ENCODE results near the gene GREB1. TPM values are rescaled to one million over a fixed set of nuclear protein-coding genes. Genes with fewer than 3 reads are reported as not detected.

Gene GREB1
- total and polyA plus RNA-seq, 8 donors: 3.5 to 16.1 (median 5.9) TPM

GRCh38 chr2:11636593-11637295, 102.9 kb downstream of the GREB1 start:
- DNase-seq (no peak), FAIRE-seq (no peak), ATAC-seq (no peak)
- H3K36me3 ChIP-seq: no peaks in the 10 kb centered on the region
- TF ChIP-seq CTCF (IDR thresholded peaks at IDR 0.05): no peak
- H3K9me3 ChIP-seq: no peaks in the 10 kb centered on the region
- intact Hi-C loops (cut with DNase I): no loop called here
- H3K4me3 ChIP-seq: no peak overlapping the region
- no peak overlapping the region for H3K27ac ChIP-seq
- H3K27me3 ChIP-seq: no peaks in the 10 kb centered on the region
- no peaks in the 10 kb centered on the region for H3K4me1 ChIP-seq
- WGBS, 2 donors: 85 to 90% methylated on average over 11 of the region's 11 CpGs

GRCh38 chr2:11637546-11637945, 103.7 kb downstream of the GREB1 start:
- ATAC-seq: no peak
- no peak for TF ChIP-seq CTCF (IDR thresholded peaks at IDR 0.05)
- Histone ChIP-seq H3K27me3 (no peaks in the 10 kb centered on the region), H3K4me1 (no peaks in the 10 kb centered on the region), H3K36me3 (no peaks in the 10 kb centered on the region), H3K4me3 (no peak overlapping the region), H3K9me3 (no peaks in the 10 kb centered on the region), H3K27ac (no peak overlapping the region)
- intact Hi-C loops (cut with DNase I): no loop called here
- 86 to 92% methylated on average over 15 of the region's 15 CpGs for WGBS, 2 donors
- no peak for DNase-seq
- FAIRE-seq: no peak

- 79 to 91% methylated on average over 5 of the region's 5 CpGs for WGBS, 2 donors
- ATAC-seq (no peak), DNase-seq (no peak), FAIRE-seq (no peak)
- no peaks in the 10 kb centered on the region for H3K9me3 ChIP-seq
- no peaks in the 10 kb centered on the region for H3K4me1 ChIP-seq
- no peak overlapping the region for H3K27ac ChIP-seq
- TF ChIP-seq CTCF (IDR thresholded peaks at IDR 0.05): no peak
- intact Hi-C loops (cut with DNase I): no loop called here
- no peaks in the 10 kb centered on the region for H3K27me3 ChIP-seq
- no peak overlapping the region for H3K4me3 ChIP-seq
- no peaks in the 10 kb centered on the region for H3K36me3 ChIP-seq
Observed at GRCh38 chr2:11639503-11639902, 105.7 kb downstream of the GREB1 start.

- Histone ChIP-seq H3K9me3 (no peaks in the 10 kb centered on the region), H3K4me3 (no peak overlapping the region), H3K36me3 (no peaks in the 10 kb centered on the region), H3K27ac (no peak overlapping the region), H3K4me1 (no peaks in the 10 kb centered on the region), H3K27me3 (no peaks in the 10 kb centered on the region)
- 93 to 96% methylated on average over 27 of the region's 27 CpGs for WGBS, 2 donors
- intact Hi-C loops (cut with DNase I): no loop called here
- DNase-seq (no peak), FAIRE-seq (no peak), ATAC-seq (no peak)
- TF ChIP-seq CTCF (IDR thresholded peaks at IDR 0.05): no peak
Observed at GRCh38 chr2:11640132-11640531, 106.3 kb downstream of the GREB1 start.

GRCh38 chr2:11642972-11643371, 109.1 kb downstream of the GREB1 start:
- FAIRE-seq (no peak), ATAC-seq (no peak), DNase-seq (no peak)
- no peak overlapping the region for H3K27ac ChIP-seq
- no peak overlapping the region for H3K4me3 ChIP-seq
- H3K9me3 ChIP-seq: no peaks in the 10 kb centered on the region
- intact Hi-C loops (cut with DNase I): no loop called here
- no peaks in the 10 kb centered on the region for H3K4me1 ChIP-seq
- no peak for TF ChIP-seq CTCF (IDR thresholded peaks at IDR 0.05)
- 82 to 85% methylated on average over 7 of the region's 7 CpGs for WGBS, 2 donors
- no peaks in the 10 kb centered on the region for H3K36me3 ChIP-seq
- H3K27me3 ChIP-seq: no peaks in the 10 kb centered on the region
